Amniotic stem cell (primary cell): Measurements from ENCODE around the gene SLC2A4RG.

ENCODE experiments used
- DNase-seq: peaks from one replicate; lab custom pipeline; 2025; lab: John Stamatoyannopoulos, UW

SLC2A4RG gene

GRCh38 chr20:63778034-63778752 lies 38.6 kb downstream of the SLC2A4RG start:
- no peak for DNase-seq

- no peak for DNase-seq
These were observed 39.3 kb downstream of the SLC2A4RG start for GRCh38 chr20:63778857-63779256.

DNA sequence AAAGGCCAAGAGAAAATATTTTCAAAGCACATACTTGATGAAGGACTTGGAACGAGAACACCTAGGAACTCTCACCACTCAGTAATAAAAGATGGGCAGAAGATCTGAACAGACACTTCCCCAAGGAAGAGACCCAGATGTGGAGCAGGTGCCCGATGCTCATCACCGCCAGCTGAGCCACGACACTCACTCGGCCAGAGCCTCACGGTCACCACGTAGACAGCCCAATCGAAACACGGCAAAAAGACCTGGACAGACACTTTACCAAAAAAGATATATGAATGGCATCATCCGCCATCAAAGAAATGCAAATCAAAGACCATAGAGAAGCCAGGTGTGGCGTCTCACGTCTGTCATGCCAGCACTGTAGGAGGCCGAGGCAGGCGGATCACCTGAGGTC lies 41.6 kb downstream of the SLC2A4RG start:
- DNase-seq: no peak

- no peak for DNase-seq
These were observed 42.5 kb downstream of the SLC2A4RG start for GRCh38 chr20:63782051-63782471.

DNA sequence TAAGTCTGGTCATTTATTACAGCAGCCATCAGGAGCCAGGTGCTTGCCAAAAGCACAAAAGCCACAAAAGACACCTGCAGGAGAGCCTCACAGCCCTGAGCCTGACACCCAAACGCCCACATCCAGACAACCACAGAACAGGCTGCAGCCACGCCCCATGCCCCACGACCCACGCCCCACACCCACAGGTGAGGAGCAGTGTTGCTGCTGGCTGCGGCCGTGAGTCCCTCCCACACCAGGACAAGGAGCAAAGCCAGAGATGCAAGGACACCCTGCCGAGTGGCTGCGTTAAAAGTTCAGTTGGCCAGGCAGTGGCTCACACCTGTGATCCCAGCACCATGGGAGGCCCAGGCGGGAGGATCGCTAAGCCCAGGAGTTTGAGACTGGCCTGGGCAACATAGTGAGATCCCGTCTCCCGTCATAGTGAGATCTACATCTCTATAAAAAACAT lies 43.0 kb downstream of the SLC2A4RG start:
- DNase-seq: no peak

- no peak for DNase-seq
These were observed 44.4 kb downstream of the SLC2A4RG start for GRCh38 chr20:63783970-63784369.

DNA sequence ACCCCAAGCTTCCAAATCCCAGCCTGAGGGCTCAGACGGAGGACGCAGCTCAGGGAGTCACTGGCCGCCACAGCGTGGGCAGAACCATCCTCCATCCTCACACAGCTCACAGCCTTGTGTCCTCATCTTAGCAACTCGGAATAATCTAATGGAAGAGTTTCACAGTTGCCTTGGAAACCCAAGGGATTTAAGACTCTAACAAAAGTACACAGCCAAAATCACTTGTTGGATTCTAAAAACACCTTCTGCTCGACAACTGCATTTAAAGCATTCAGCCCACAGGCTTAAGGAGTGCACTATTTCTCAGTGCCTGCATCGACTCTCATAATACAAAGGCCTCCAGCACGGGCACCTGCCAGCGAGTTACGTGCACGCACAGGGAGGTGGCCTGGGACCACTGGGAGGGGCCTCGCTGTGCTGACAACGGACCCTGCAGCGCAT lies 46.1 kb downstream of the SLC2A4RG start:
- DNase-seq: no peak

GRCh38 chr20:63787302-63787701 lies 47.7 kb downstream of the SLC2A4RG start:
- DNase-seq: no peak

DNA sequence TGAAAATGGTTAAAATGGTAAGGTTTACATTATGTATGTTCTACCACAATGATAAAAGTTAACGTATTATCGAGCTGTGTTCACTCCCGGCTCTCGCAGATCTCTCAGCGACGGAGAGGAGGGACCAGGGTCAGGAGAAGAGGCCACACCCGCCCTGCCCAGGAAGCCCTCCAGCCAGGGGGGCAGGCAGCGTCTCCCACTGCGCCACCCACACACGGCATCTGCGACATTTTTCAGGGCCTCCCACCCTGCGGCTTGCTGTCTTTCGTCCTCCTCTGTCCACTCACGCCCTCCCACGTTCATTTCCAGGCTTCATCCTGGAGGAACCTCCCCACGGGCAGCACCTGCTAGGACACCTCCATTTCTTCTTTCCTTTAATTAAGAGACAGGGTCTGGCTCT lies 48.2 kb downstream of the SLC2A4RG start:
- no peak for DNase-seq

DNA sequence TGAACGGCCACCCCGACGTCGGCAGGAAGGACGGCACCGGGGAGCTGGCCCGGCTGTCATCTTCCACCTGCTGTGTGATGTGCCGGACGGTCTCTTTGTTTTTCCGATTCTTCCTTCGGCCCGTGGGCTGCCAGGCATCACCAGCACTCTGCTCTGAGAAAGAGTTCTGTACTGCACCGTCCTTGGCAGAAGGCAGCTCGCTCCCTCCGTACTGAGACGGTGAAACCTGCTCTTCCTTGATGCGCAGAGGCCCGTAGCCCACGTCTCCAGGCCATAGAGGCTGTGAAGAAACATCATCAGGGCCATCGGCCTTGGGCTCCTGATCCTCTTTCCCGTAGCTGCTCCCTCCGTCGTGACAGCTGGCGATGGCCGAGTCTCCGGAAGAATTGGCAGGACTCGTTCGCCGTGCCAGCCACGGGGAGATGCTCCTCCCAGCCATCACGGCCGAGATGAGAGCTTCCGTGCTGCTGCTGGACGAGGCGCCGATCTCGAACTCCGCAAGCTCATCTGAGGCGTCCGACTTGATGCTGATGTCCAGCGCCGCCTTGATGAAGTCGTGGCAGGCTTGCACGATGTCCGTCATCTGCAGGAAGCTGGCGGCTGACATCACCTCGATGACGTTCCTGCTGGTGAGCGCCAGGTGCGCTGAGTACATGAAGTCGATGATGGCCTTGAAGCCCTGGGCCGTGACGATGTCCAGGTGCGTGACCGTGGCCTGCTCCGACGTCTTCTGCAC lies 50.4 kb downstream of the SLC2A4RG start:
- no peak for DNase-seq

DNA sequence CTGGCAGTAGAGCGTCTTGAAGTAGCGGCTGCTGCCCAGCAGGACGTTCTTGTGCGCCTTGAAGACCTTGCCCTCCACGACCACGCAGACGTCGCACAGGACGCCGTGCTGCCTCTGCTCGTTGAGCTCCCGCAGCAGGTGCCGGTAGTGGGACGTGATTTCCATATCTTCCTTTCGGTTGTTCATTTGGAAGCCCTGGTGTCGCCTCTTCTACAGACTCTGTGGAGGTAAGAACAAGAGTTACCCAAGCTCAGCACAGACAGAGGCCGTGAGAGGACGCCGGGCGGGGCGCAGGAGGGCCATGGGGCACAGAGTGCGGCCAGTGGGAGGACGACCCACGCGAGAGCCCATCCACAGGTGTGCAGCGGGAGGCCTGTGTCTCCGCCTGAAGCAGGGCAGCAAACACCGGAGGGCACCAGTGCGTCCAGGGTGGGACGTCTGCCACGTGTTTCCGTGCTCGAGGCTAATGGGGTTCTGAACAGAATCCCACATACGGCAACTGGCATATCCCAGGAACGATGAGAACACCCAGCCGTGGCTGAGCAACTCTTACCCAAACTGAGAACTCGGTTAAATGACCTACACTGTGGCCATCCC lies 51.1 kb downstream of the SLC2A4RG start:
- DNase-seq: no peak

- no peak for DNase-seq
These were observed 52.1 kb downstream of the SLC2A4RG start for GRCh38 chr20:63791497-63792156.

- DNase-seq: no peak
These were observed 53.3 kb downstream of the SLC2A4RG start for GRCh38 chr20:63792866-63793265.
